H1 (cell line): Measurements from ENCODE around the gene ELSPBP1. TPM values are rescaled to one million over a fixed set of nuclear protein-coding genes. Genes with fewer than 3 reads are reported as not detected.

Experiments used
- CTCF ChIA-PET: fragments of 300-600 bp; sonication (Branson Sonifier 250); formaldehyde crosslinking; loops from one replicate; lab custom pipeline; 2021; ENCODE audit not compliant: partially characterized antibody; lab: Charles Lee
- POLR2A ChIA-PET: fragments of 300-600 bp; sonication (Branson Sonifier 250); formaldehyde crosslinking; loops from one replicate; lab custom pipeline; 2021; ENCODE audit warnings: inconsistent platforms; ENCODE audit not compliant: partially characterized antibody; lab: Charles Lee
- DNase-seq, 2 experiments: peaks; one replicate each; pipeline versions ENCODE4 v3.0.0 to v3.0.0-alpha.2; 2010 to 2022; ENCODE audit warnings: low spot score in 2 of 2, low read depth in 1 of 2, mixed read lengths in 1 of 2
- FAIRE-seq: peaks from 2 replicates; lab custom pipeline; 2011; peaks lifted over from hg19 to GRCh38; lab: Jason Lieb, UNC
- H2AFZ ChIP-seq: 2 replicates; pipeline ENCODE4 v1.8.1; 2012; ENCODE audit warnings: low read length, inconsistent platforms
- H2AK5ac ChIP-seq: 2 replicates; pipeline ENCODE4 v1.6.1; 2013; ENCODE audit warnings: low read depth, low read length
- H2BK120ac ChIP-seq: replicated peaks from 2 replicates; pipeline ENCODE3; 2013; ENCODE audit warnings: low read depth, low read length, inconsistent platforms
- H2BK12ac ChIP-seq: 2 replicates; pipeline ENCODE4 v1.6.1; 2013; ENCODE audit warnings: low read depth, low read length
- H2BK15ac ChIP-seq: 2 replicates; pipeline ENCODE4 v1.6.1; 2013; ENCODE audit warnings: low read length
- H2BK20ac ChIP-seq: 2 replicates; pipeline ENCODE4 v1.6.1; 2013; ENCODE audit warnings: low read length
- H2BK5ac ChIP-seq: 2 replicates; pipeline ENCODE4 v1.6.1; 2013; ENCODE audit warnings: low read depth, low read length
- H3K14ac ChIP-seq: 2 replicates; pipeline ENCODE4 v1.6.1; 2013; ENCODE audit warnings: inconsistent platforms; ENCODE audit not compliant: insufficient read length
- H3K18ac ChIP-seq: 2 replicates; pipeline ENCODE4 v1.6.1; 2013; ENCODE audit warnings: low read length; ENCODE audit errors: extremely low read depth
- H3K23ac ChIP-seq: 2 replicates; pipeline ENCODE4 v1.6.1; 2013; ENCODE audit warnings: inconsistent platforms; ENCODE audit not compliant: insufficient read length
- H3K23me2 ChIP-seq: 2 replicates; pipeline ENCODE4 v1.6.1; 2013; ENCODE audit warnings: low read depth, low read length
- H3K27ac ChIP-seq: 2 replicates; pipeline ENCODE4 v1.6.1; 2011; ENCODE audit warnings: low read depth, low read length, inconsistent platforms
- H3K27me3 ChIP-seq, 4 experiments: replicated peaks in 1 of 4; 1 replicate in 1 of 4; 2 replicates in 3 of 4; pipeline versions ENCODE4 v1.6.1 to v1.8.1; 2011 to 2013; ENCODE audit warnings: low read length in 3 of 4, mild to moderate bottlenecking in 3 of 4, inconsistent platforms in 2 of 4, mixed read lengths in 2 of 4, moderate library complexity in 1 of 4; ENCODE audit not compliant: control insufficient read depth in 3 of 4, insufficient read depth in 3 of 4; ENCODE audit errors: extremely low read depth in 1 of 4
- H3K36me3 ChIP-seq, 4 experiments: 2 replicates each; pipeline versions ENCODE4 v1.6.1 to v1.8.1; 2011 to 2013; ENCODE audit warnings: mild to moderate bottlenecking in 4 of 4, low read length in 3 of 4, moderate library complexity in 2 of 4, control low read depth in 1 of 4, inconsistent platforms in 1 of 4; ENCODE audit not compliant: insufficient read depth in 4 of 4, control insufficient read depth in 2 of 4
- H3K4ac ChIP-seq: replicated peaks from 2 replicates; pipeline ENCODE3; 2013; ENCODE audit warnings: low read length, low read depth, mixed read lengths, inconsistent platforms; ENCODE audit not compliant: insufficient read length
- H3K4me1 ChIP-seq, 4 experiments: replicated peaks in 1 of 4; 1 replicate in 1 of 4; 2 replicates in 3 of 4; pipeline versions ENCODE4 v1.6.1 to v1.8.1; 2011 to 2013; ENCODE audit warnings: low read length in 3 of 4, inconsistent platforms in 2 of 4, mixed read lengths in 1 of 4; ENCODE audit not compliant: insufficient read depth in 4 of 4, control insufficient read depth in 3 of 4
- H3K4me2 ChIP-seq, 2 experiments: 2 replicates each; pipeline versions ENCODE4 v1.6.1 to v1.8.1; 2011 to 2013; ENCODE audit warnings: low read depth in 2 of 2, low read length in 2 of 2, control low read depth in 1 of 2, inconsistent platforms in 1 of 2, mild to moderate bottlenecking in 1 of 2; ENCODE audit not compliant: insufficient read depth in 1 of 2
- H3K4me3 ChIP-seq, 4 experiments: fragments of 200-600, 300-600 bp in 1 of 4; sonication (generic), shearing (Covaris generic), sonication (Bioruptor Twin) in 1 of 4; 2 replicates each; pipeline versions ENCODE4 v1.5.1 to v1.8.1; 2011 to 2016; ENCODE audit warnings: low read length in 4 of 4, low read depth in 3 of 4, control low read depth in 2 of 4, inconsistent platforms in 2 of 4, mild to moderate bottlenecking in 2 of 4, mixed read lengths in 1 of 4, moderate library complexity in 1 of 4; ENCODE audit not compliant: insufficient read depth in 2 of 4; ENCODE audit errors: extremely low read depth in 1 of 4
- H3K56ac ChIP-seq: replicated peaks from 2 replicates; pipeline ENCODE3; 2013; ENCODE audit warnings: low read depth, mild to moderate bottlenecking, mixed read lengths, low read length, inconsistent platforms; ENCODE audit not compliant: insufficient read length
- H3K79me1 ChIP-seq: 2 replicates; pipeline ENCODE4 v1.6.1; 2013; ENCODE audit warnings: low read depth, low read length, control low read depth
- H3K79me2 ChIP-seq, 2 experiments: 2 replicates each; pipeline versions ENCODE4 v1.6.1 to v1.8.1; 2012 to 2013; ENCODE audit warnings: low read length in 2 of 2, mild to moderate bottlenecking in 2 of 2, inconsistent platforms in 1 of 2; ENCODE audit not compliant: insufficient read depth in 2 of 2, control insufficient read depth in 1 of 2
- H3K9ac ChIP-seq, 4 experiments: replicated peaks in 1 of 4; 1 replicate in 1 of 4; 2 replicates in 3 of 4; pipeline versions ENCODE4 v1.6.1 to v1.8.1; 2011 to 2013; ENCODE audit warnings: low read depth in 3 of 4, low read length in 3 of 4, control low read depth in 2 of 4, mild to moderate bottlenecking in 2 of 4, moderate library complexity in 2 of 4, inconsistent platforms in 1 of 4; ENCODE audit errors: extremely low read depth in 1 of 4
- H3K9me3 ChIP-seq, 2 experiments: 2 replicates each; pipeline versions ENCODE4 v1.6.1 to v1.8.1; 2012 to 2013; ENCODE audit warnings: mild to moderate bottlenecking in 2 of 2, moderate library complexity in 2 of 2, control low read depth in 1 of 2, inconsistent platforms in 1 of 2, low read depth in 1 of 2, low read length in 1 of 2, mixed read lengths in 1 of 2; ENCODE audit not compliant: insufficient read depth in 2 of 2
- H4K20me1 ChIP-seq, 2 experiments: replicated peaks in 1 of 2; 2 replicates each; pipeline versions ENCODE3 to v1.8.1; 2011 to 2013; ENCODE audit warnings: inconsistent platforms in 2 of 2, low read length in 2 of 2, mild to moderate bottlenecking in 1 of 2; ENCODE audit not compliant: insufficient read depth in 2 of 2, control insufficient read depth in 1 of 2
- H4K5ac ChIP-seq: 2 replicates; pipeline ENCODE4 v1.6.1; 2013; ENCODE audit warnings: low read length, low read depth, mixed read lengths, inconsistent platforms; ENCODE audit not compliant: insufficient read length
- H4K8ac ChIP-seq: 2 replicates; pipeline ENCODE4 v1.8.0; 2013; ENCODE audit warnings: mild to moderate bottlenecking, moderate library complexity, low read length, inconsistent platforms; ENCODE audit not compliant: insufficient read depth; ENCODE audit errors: extremely low read depth
- H4K91ac ChIP-seq: replicated peaks from 2 replicates; pipeline ENCODE3; 2013; ENCODE audit warnings: low read length, mixed read lengths, inconsistent platforms; ENCODE audit not compliant: insufficient read length
- MAFK ChIP-seq: IDR thresholded peaks from 2 replicates; pipeline ENCODE4 v1.6.1; 2012; ENCODE audit warnings: low read depth, mild to moderate bottlenecking, improper control_type of control experiment, low read length
- RAD21 ChIP-seq, 2 experiments: IDR thresholded peaks in 1 of 2; conservative IDR thresholded peaks in 1 of 2; 2 replicates each; pipeline ENCODE4 v1.6.1; 2011; ENCODE audit warnings: low read depth in 2 of 2, low read length in 2 of 2, improper control_type of control experiment in 1 of 2, inconsistent platforms in 1 of 2, mild to moderate bottlenecking in 1 of 2, moderate library complexity in 1 of 2
- WGBS, 2 experiments: shearing (Covaris generic) in 1 of 2; methylation state at CpG; one replicate each; pipeline versions ENCODE4 v1.1.6 to v1.1.7; 2013 to 2015; ENCODE audit warnings: low lambda C conversion rate in 2 of 2, mixed read lengths in 2 of 2, inconsistent platforms in 1 of 2, low coverage in 1 of 2, missing lambda C conversion rate in 1 of 2; ENCODE audit not compliant: insufficient replicate concordance in 2 of 2, insufficient coverage in 1 of 2, insufficient read length in 1 of 2; ENCODE audit errors: extremely low coverage in 1 of 2, missing lambda C conversion rate in 1 of 2; 5-methylcytosine and 5-hydroxymethylcytosine counted together
- polyA plus RNA-seq, 7 experiments: library from polyadenylated mRNA; depleted of rRNA in 3 of 7; stranded (reverse) in 5 of 7; unstranded in 2 of 7; fragments of >200 nt in 5 of 7; fragments of 200-250 nt in 2 of 7; gene quantifications; 1 replicate in 5 of 7; 2 replicates in 1 of 7; 4 replicates in 1 of 7; pipeline versions ENCODE4 v1.2.1 to v1.2.3, GENCODE V29; 2011 to 2013; ENCODE audit warnings: missing spikeins in 2 of 7, mixed read lengths in 2 of 7
- total RNA-seq: library from RNA; stranded (reverse); fragmentation: NEBNext Ultra II Directional; extraction: Animal tissue kit (Norgen Biotek cat#: 25700); gene quantifications from 2 replicates; pipeline ENCODE4 v1.2.1, GENCODE V29; 2021
- TF ChIP-seq, protein P1 (sequence below), 3 experiments: IDR thresholded peaks; 1 replicate in 2 of 3; 2 replicates in 1 of 3; pipeline versions ENCODE4 v1.5.1 to v1.6.1; 2011; ENCODE audit warnings: low read length in 3 of 3, mild to moderate bottlenecking in 3 of 3, inconsistent platforms in 2 of 3, low read depth in 1 of 3, moderate library complexity in 1 of 3; ENCODE audit not compliant: insufficient read depth in 1 of 3; ENCODE audit errors: control extremely low read depth in 1 of 3

Gene ELSPBP1
- total and polyA plus RNA-seq, 2 of the 8 experiments (the other 6 are each of a cell fraction or from before 2014, with no cell fraction given): not detected

DNA sequence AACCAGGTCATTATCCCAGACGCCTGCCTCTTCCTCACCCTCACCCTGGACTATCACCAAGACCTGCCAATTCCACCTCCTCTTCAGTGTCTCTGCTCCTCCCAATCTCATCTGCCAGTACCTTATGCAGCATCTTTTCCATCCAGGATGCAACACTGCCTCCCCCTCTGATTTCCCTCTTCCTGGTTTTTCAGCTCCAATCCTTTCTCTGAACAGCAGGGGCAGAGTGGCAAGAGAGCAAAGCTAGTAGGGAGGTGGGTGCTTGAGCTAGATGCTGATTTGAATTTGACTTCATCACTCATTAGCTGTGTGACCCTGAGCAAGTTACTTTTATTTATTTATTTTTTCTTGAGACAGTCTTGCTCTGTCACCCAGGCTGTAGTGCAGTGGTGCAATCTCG lies 75.0 kb downstream of the ELSPBP1 start:
- DNase-seq (no peak), FAIRE-seq (peak; percentile 83)
- no peak overlapping the region for H2AFZ ChIP-seq
- H3K23me2 ChIP-seq: no peaks in the 10 kb centered on the region
- WGBS, 2 experiments: 86% methylated on average over 2 of the region's 2 CpGs; no CpG with 5 or more reads in 1 of the 2 experiments
- no peak overlapping the region for H3K14ac ChIP-seq
- no peak overlapping the region; the same call in 1 of the 2 replicates for H3K18ac ChIP-seq
- no peaks in the 10 kb centered on the region for H3K36me3 ChIP-seq
- TF ChIP-seq, protein P1, sequence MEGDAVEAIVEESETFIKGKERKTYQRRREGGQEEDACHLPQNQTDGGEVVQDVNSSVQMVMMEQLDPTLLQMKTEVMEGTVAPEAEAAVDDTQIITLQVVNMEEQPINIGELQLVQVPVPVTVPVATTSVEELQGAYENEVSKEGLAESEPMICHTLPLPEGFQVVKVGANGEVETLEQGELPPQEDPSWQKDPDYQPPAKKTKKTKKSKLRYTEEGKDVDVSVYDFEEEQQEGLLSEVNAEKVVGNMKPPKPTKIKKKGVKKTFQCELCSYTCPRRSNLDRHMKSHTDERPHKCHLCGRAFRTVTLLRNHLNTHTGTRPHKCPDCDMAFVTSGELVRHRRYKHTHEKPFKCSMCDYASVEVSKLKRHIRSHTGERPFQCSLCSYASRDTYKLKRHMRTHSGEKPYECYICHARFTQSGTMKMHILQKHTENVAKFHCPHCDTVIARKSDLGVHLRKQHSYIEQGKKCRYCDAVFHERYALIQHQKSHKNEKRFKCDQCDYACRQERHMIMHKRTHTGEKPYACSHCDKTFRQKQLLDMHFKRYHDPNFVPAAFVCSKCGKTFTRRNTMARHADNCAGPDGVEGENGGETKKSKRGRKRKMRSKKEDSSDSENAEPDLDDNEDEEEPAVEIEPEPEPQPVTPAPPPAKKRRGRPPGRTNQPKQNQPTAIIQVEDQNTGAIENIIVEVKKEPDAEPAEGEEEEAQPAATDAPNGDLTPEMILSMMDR (IDR thresholded peaks at IDR 0.05; ENCODE audit: control extremely low read depth in 1 of 3, insufficient read depth in 1 of 3, low read depth in 1 of 3, low read length in 3 of 3): peak; percentile 25 to 55 (median 41); a peak in 3 of 4 replicates
- peak; percentile 16 to 50; a peak in 3 of 4 replicates for TF ChIP-seq RAD21 (IDR thresholded peaks at IDR 0.05 in 1 of 2, conservative IDR thresholded peaks at IDR 0.05 in 1 of 2; ENCODE audit: low read depth in 2 of 2, low read length in 2 of 2)
- no peak for TF ChIP-seq MAFK
- ChIA-PET CTCF (interaction anchor here (0.5 to 1.9 kb wide), 17 partner anchors 10 to 278 kb away, joined by 3 to 17 read pairs (median 4); no protein-coding TSS in a partner anchor), POLR2A (interaction anchor here (0.8 to 0.9 kb wide), 3 partner anchors 9 to 15 kb away, joined by 3 read pairs; no protein-coding TSS in a partner anchor)
- no peaks in the 10 kb centered on the region for H3K79me2 ChIP-seq
- H3K4me1 ChIP-seq: 0 out of 7 replicates have a peak, but pooled peaks cover 0 to 2% (median 0%) of the 10 kb centered on the region in 4 experiments
- no peak overlapping the region for H3K9ac ChIP-seq
- H2BK15ac ChIP-seq: no peak overlapping the region
- no peaks in the 10 kb centered on the region for H3K9me3 ChIP-seq
- H3K23ac ChIP-seq: no peak overlapping the region
- no peak overlapping the region for H2BK120ac ChIP-seq
- no peak overlapping the region for H2BK5ac ChIP-seq
- no peak overlapping the region for H3K4ac ChIP-seq
- no peak overlapping the region for H3K27ac ChIP-seq
- H2BK12ac ChIP-seq: no peak overlapping the region
- no peak overlapping the region for H4K91ac ChIP-seq
- H2BK20ac ChIP-seq: no peak overlapping the region
- no peak overlapping the region for H3K56ac ChIP-seq
- no peak overlapping the region for H4K5ac ChIP-seq
- H3K79me1 ChIP-seq: no peaks in the 10 kb centered on the region
- no peak overlapping the region for H3K4me3 ChIP-seq
- H3K4me2 ChIP-seq: no peak overlapping the region
- no peak overlapping the region for H4K8ac ChIP-seq
- no peaks in the 10 kb centered on the region for H3K27me3 ChIP-seq
- no peak overlapping the region for H2AK5ac ChIP-seq
- no peaks in the 10 kb centered on the region for H4K20me1 ChIP-seq
